ENCODE data around the gene RSRC1.

Gene RSRC1

DNA sequence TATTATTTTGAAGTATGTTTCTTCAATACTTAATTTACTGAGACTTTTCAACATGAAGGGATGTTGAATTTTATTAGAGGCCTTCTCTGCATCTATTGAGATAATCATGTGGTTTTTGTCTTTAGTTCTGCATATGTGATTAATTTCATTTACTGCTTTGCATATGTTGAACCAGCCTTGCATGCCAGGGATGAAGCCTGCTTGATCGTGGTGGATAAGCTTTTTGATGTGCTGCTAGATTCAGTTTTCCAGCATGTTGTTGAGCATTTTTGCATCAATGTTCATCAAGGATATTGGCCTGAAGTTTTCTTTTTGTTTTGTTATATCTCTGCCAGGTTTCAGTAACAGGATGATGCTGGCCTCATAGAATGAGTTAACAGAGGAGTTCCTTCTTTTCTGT lies 134.4 kb downstream of the RSRC1 start:
- DNase-seq = no peak

DNA sequence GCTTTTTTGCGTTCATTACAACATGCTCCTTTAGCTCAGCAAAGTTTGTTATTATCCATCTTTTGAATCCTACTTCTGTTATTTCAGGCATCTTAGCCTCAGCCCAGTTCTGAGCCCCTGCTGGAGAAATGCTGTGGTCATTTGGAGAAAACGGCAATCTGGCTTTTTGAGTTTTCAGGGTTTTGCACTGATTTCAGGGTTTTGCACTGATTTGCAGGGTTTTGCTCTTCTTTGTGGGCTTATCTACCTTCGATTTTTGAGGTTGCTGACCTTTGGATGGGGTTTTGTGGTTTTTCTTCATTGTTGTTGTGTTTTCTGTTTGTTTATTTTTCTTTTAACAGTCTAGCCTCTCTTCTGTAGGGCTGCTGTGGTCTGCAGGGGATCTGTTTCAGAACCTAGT lies 137.4 kb downstream of the RSRC1 start:
- DNase-seq = no peak

DNA sequence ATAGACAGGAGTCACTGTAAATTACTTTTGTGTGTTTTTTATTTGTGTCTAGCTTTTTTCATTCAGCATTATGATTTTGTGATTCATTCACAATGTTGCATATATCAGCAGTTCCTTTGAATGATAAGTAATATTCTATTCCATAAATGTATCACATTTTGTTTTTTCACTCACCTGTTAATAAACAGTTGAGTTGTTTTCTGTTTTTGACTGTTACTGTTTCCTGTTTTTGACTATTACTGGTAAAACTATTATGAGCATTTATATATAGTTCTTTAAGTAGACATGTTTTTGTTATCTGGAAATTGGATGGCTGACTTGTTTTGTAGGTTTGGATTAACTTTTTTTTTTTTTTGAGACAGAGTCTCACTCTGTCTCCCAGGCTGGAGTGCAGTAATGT lies 138.4 kb downstream of the RSRC1 start:
- DNase-seq = no peak

DNA sequence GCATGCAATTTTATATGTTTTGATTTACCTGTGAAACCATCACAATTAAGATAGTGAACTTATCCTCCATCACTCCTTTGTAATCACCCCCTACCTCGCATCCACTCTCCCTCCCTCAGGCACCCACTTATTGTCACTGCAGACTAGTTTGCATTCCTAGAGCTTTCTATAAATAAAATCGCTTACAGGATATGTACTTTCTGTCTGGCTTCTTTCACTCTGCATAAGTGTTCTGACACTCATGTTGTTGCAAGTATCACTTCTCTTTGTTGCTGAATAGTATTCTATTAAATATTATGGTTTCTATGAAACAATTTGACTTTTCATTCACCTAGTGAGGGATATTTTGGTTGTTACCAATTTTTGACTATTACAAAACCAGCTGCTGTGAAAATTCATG lies 139.3 kb downstream of the RSRC1 start:
- no peak for DNase-seq

DNA sequence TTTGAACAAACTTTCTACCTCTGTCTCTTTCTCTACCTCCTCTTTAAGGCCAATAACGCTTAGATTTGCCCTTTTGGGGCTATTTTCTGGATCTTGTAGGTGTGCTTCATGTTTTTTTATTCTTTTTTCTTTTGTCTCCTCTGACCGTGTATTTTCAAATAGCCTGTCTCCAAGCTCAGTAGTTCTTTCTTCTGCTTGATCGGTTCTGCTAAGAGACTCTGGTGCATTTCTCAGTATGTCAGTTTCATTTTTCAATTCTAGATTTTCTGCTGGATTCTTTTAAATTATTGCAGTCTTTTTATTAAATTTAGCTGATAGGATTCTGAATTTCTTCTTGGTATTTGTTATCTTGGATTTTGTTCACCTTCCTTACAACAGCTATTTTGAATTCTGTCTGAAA lies 148.7 kb downstream of the RSRC1 start:
- DNase-seq = no peak

DNA sequence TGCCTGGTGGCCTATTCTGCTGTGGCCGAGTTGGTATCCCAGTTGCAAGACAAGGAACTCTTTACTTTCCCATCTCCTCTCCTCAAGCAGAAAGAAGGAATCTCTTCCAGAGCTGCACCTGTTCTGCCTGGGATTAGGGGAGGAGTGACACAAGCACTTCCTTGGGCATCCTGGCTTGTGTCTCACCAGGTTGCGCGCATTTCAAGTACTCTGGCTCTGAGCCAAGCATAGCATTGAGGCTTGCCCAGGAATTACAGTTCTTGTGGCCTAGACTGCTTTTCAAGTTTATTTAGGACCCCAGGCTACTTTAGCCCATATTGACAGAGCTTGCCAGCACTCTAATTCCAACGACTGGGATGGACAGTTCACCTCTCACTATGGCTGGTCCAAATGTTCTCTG lies 150.5 kb downstream of the RSRC1 start:
- no peak for DNase-seq

DNA sequence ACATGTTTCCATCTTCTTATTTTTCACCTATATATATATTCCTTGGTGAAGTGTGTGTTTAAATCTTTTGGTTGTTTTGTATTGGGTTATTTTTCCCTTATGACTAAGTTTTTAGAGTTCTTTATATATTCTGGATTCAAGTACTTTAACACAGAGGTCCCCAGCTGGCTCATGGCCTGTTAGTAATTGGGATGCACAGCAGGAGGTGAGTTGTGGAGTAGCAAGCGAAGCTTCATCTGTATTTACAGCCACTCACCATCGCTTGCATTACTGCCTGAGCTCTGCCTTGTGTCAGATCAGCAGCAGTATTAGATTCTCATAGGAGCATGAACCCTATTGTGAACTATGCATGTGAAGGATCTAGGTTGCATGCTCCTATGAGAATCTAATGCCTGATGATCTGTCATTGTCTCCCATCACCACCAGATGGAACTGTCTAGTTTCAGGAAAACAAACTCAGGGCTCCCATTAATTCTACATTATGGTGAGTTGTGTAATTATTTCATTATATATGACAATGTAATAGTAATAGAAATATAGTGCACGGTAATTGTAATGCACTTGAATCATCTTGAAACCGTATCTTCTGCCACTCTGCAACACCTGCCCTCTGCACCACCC lies 151.6 kb downstream of the RSRC1 start:
- no peak for DNase-seq

DNA sequence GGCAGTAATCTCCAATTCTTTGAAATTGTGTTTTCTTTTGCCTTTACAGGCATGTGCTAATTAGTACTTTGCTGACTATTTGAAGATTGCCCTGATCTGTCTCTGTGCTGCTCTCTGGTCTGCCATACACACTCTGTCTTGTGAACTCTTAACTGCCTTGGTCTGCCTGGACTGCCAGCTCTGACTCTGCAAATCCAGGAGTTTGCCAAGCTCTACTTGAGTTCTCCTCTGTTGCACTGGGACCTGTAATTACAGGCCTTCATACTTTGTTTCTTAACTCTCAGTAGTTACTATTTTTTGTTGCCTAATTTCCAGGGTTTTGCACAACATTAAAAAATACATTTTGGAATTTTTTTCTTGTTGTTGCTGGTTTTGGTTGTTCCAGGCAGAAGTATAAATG lies 155.0 kb downstream of the RSRC1 start:
- DNase-seq = no peak

DNA sequence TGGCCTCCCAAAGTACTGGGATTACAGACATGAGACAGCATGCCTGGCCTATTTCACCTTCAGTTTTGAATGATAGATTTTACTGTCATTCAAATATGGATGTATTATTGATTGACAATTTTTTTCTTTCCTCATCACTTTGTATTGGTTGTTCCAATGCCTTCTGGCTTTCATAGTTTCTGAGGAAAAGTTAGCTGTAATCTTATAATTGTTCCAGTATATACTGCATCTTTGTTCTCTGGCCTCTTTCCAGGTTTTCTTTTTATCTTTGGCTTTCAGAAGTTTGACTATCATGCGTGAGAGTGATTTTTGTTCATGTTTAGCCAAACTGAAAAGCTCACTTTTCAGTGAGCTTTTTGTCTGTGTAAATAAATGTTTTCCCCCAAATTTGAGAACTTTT lies 157.1 kb downstream of the RSRC1 start:
- peak; percentile 10 for DNase-seq

DNA sequence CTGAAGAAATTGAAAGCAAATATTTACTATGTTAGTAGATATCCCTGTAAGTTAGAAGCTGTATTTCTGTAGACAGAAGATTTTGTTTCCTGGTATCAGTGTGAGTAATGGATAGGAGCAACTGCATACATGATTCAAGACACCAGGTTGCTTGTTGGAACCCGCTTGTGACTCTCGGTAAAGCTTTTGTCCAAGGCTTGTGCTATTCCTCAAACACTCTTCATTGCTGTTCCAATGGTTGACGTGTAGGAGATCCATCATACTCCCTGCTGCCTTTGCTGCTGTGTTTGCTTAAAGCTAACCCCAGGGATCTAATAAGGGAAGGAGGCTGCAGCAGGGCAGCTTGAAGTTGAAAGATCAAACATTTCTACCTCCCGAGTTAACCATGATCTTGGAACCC lies 160.1 kb downstream of the RSRC1 start:
- DNase-seq = no peak

DNA sequence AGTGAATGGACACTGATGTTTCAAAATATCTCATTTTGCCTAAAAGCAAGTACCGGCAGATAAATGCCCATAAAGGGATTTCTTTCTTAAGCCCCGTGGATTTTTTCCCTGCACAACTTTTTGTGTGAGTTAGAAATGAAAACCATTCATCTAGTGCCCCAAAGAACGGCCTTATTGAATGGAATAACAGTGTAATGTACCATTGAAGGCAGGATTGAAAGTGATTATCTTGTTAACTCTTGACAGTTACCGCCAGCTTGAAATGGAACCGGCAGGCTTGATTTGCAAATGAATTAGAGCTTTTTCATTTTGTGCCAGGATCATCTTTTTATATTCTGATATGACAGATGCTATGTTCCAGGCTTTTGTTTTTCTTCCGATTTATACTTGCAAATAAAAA lies 162.2 kb downstream of the RSRC1 start:
- peak; percentile 2 for DNase-seq

DNA sequence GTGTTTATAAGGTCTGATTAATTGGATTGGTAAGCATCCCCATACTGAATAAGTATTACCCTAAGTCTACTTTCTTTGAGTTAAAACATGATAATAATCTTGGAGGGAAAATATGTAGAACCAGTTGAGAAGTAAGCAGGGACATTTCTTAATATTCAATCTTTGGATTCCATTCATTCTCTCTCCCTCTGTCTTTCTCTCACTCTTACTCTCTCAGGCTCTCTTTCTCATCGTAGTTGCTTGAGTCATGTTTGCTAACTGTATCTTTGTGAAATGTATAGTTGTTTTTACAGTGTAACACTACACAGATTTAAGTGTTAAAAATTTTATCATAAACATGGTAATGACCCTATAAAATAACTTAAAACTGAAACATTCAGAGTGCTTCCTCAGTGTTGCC lies 163.8 kb downstream of the RSRC1 start:
- no peak for DNase-seq

DNA sequence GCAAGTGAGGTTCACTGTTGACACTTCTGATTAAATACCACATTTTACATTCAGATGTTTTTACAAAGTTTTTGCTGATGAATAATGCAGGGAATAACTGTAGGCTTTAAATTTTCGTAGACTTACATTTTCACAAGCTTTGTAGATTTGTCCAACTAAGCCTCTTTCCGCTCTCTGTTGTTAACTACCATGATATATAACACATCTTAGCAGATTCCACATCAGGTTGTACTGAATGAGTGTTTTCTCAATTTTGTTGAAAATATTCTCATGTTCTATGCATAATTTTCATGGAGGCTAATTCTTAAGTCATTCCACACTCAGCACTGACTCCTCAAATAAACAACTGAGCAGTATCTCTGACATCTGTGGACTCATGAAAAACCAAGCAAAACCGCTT lies 168.3 kb downstream of the RSRC1 start:
- no peak for DNase-seq

DNA sequence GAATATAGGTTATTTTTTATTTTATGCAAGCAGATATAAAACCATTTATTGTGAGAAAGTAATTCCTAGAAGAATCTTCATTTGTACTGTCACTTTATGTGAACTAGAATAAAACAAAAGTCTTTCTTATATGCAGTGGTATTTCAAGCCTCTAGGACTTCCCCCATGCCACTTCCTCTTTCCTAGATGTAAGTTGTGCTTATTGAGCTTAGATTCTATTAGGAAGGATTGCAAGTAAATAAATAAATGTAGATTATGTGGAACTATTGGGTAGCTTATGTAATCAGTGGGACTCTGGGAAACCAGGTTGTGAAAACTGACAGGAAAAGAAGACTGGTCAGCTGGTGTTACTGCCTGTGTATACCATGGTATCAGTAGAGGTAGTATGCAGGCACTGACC lies 169.7 kb downstream of the RSRC1 start:
- no peak for DNase-seq

DNA sequence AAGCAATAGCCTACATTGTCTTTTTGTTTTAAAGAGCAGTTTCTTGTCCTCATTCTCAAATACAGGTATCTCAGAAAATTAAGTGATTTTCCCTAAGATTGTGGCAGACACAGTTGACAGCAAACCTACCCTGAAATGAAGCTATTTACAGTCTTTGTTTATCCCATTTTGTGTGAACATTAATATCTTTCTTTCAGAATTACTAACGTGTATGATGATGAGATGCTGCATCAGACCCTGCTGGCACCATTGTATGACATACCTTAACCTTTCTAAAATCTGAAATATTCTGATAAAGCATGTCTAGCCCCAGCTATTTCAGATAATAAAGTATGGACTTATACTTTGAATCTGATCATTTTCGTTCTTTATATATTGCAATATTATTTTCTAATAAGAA lies 185.9 kb downstream of the RSRC1 start:
- DNase-seq = no peak

DNA sequence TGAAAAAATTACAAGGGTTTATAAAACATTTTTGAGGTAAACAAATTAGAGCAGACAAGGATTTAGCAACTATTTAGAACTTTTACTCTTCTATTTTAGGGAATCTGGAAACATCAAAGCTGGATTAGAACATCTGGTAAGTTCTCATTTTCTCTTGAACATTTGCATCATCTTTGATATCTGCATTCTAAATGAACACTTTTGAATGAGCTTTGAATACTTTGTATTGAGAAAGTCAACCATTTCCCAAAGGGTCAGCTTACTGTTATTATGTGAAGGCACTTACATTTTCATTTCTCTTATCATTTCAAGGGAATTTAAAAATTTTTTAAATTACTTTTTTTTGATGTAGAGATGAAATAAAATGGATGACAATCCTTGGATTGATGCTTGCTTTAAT lies 188.1 kb downstream of the RSRC1 start:
- no peak for DNase-seq

DNA sequence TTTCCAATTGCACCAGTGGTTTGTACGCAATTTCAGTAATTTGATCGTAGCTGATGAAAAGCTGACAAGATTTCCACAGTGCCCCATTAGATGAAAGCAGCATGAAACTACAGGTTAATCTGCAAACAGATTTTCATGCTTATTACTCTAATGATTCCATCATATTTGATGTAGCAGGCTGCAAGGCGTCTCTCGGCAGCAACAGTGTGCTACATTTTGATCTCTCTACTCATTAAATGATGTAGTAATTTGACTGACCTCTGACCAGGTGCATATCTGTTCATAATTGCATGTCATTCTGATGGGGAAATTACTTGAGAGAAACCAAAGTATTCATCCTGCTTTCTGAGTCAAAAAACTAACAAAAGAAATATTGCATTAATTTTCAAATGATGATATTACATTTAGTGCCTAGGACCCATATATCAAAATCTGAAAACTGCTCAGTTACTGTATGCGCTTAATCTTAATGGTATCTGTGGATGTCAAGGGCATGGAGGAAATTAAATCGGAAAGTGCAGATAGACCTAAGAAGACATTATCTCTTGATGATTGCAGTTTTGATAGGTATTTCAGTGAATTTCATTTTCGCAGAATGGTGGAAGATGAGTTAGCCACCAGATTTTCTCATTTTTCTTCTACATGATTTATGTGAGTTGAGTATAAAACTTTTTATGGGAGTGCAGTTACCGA lies 198.5 kb downstream of the RSRC1 start:
- peak; percentile 33 for DNase-seq

DNA sequence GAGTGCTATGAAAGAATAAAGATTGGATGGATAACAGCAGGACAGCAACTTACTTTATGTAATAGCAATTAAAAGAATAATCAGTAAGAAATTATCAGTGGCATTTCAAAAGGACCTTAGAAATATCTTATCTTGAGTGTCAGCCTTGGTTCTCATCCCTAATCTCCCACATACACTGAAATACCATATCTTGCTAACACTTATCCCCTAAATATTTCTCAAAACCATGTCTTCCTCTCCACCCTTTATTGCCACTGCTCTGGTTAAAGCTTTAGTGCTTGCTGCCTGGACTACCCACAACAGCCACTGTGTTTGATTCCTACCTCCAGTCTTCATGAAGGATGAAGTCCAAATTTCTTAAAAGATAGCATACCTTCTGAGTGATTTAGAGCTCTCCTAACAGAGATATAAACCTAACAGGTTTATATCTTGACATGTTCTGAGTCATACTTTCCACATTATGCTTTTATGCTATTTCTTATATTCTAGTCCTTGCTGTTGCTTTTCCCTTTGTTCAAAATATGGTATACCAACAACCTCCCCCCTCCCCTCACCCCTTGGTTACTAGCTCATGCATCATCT lies 202.8 kb downstream of the RSRC1 start:
- DNase-seq = no peak

DNA sequence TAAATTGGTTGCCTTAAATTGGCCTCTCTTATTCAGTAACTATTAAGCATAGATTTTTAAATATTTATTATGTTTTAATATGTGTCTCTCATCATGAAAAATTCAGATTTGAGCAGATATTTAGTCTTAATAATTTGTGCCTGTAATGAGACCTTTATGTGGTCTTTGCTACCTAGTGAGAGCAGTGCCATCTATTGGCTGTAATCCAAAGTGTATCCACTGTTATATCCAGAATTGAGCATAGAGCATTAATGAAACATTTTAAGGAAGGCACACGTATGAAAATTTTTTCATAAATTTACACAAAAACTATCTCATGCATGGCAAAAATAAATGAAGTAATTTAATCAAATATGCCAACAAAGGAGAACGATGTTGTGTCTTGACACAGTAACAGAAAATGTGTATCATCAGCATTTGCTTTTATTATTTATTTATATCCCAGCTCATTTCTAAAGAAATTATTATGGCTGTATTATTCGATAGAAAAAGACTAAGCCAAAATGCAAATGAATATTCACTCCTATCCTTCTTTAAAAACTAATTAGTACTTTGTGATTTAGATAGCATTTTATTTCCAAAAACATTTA lies 203.5 kb downstream of the RSRC1 start:
- peak; percentile 74 for DNase-seq

DNA sequence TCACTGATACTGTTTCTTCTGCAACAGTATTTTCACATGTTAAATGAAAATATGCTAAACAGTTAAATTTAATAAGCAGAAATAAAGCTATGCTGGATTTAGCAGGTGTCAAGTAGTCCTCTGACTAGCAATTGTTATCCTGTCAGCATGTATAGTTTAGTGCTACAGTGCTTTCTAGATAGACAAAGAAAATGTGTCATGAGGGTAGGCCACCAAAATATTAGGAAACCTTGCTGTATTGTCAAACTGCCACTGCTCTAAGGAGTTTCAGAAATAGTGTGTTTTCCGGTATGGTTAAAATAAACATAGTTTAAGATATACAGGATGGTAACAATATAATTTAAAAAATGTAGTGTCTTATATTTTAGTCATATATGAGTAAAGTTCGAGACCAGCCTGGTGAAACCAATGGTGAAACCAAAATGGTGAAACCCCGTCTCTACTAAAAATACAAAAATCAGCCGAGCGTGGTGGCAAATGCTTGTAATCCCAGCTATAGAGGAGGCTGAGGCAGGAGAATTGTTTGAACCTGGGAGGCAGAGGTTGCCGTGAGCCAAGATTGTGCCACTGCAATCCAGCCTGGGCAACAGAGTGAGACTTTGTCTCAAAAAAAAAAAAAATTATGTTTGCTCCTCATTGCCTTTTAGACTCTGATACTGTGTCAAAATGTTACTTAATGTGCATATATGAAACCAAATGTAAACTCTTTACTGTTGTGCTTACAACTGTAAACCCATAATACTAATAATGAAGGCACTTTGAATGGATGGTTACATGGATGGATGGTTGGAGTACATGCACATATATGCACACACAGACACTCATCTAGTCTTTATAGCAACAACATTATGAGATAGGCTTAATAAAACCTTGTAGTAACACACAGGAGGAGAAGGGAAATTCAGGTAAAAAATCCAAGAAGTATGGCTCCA lies 204.8 kb downstream of the RSRC1 start:
- no peak for DNase-seq

DNA sequence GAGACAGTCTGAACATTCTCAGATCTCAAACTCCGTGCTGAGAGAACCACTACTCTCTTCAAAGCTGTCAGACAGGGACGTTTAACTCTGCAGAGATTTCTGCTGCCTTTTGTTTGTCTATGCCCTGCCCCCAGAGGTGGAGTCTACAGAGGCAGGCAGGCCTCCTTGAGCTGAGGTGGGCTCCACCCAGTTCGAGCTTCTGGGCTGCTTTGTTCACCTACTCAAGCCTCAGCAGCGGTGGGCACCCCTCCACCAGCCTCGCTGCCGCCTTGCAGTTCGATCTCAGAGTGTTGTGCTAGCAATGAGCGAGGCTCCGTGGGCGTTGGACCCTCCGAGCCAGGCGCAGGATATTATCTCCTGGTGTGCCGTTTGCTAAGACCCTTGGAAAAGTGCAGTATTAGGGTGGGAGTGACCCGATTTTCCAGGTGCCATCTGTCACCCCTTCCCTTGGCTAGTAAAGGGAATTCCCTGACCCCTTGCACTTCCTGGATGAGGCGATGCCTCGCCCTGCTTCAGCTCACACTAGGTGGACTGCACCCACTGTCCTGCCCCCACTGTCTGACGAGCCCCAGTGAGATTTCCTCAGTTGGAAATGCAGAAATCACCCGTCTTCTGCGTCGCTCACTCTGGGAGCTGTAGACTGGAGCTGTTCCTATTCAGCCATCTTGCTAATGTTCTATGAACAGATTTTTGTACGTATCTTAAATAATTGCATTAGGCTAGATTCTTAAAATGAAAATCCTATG lies 220.0 kb downstream of the RSRC1 start:
- DNase-seq = peak; percentile 35

DNA sequence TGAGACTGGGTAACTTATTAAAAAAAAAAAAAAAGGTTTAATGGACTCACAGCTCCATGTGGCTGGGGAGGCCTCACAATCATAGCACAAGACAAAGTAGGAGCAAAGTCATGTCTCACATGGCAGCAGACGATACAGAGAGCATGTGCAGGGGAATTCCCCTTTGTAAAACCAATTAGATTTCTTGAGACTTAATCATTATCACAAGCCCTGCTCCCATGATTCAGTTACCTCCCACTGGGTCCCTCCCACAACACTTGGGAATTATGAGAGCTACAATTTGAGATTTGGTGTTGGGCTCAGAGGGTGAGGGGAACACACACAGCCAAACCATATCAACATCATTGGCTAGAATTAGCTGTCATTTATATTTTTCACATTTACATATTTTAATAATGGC lies 221.0 kb downstream of the RSRC1 start:
- DNase-seq = no peak
